Daoy (cell line): ENCODE measurements around the gene TMEM183A. TPM values are rescaled to one million over a fixed set of nuclear protein-coding genes. Genes with fewer than 3 reads are reported as not detected.

Experiments
- DNase-seq: peaks from one replicate; pipeline ENCODE4 v3.0.0-alpha.2; 2015; ENCODE audit warnings: low read depth
- total RNA-seq: library from RNA; depleted of rRNA; stranded (reverse); fragments of >200 nt; shearing (Covaris generic); gene quantifications from 2 replicates; pipeline ENCODE4 v1.2.3, GENCODE V29; 2014

The TMEM183A gene
- total RNA-seq, 1 experiment from 2014 or later: 94.8 TPM

- DNase-seq: no peak
These were observed 21.8 kb downstream of the TMEM183A start for GRCh38 chr1:203028784-203029553.

- DNase-seq: no peak
These were observed 24.3 kb downstream of the TMEM183A start for GRCh38 chr1:203031467-203031866.

- DNase-seq: no peak
These were observed 26.1 kb downstream of the TMEM183A start for GRCh38 chr1:203033287-203033686.

GRCh38 chr1:203033917-203034316 lies 26.7 kb downstream of the TMEM183A start:
- no peak for DNase-seq

GRCh38 chr1:203034422-203035110 lies 27.4 kb downstream of the TMEM183A start:
- no peak for DNase-seq

- DNase-seq: no peak
These were observed 28.2 kb downstream of the TMEM183A start for GRCh38 chr1:203035111-203036000.

- no peak for DNase-seq
These were observed 29.0 kb downstream of the TMEM183A start for GRCh38 chr1:203036135-203036534.

- no peak for DNase-seq
These were observed 29.4 kb downstream of the TMEM183A start for GRCh38 chr1:203036537-203036936.

- DNase-seq: no peak
These were observed 30.5 kb downstream of the TMEM183A start for GRCh38 chr1:203037509-203038190.

- peak; percentile 84 for DNase-seq
These were observed 31.1 kb downstream of the TMEM183A start for GRCh38 chr1:203038217-203038741.

- peak; percentile 71 for DNase-seq
These were observed 31.9 kb downstream of the TMEM183A start for GRCh38 chr1:203038891-203039608.

- peak; percentile 47 for DNase-seq
These were observed 32.7 kb downstream of the TMEM183A start for GRCh38 chr1:203039609-203040512.

GRCh38 chr1:203040513-203041275 lies 33.5 kb downstream of the TMEM183A start:
- no peak for DNase-seq

GRCh38 chr1:203041351-203041932 lies 34.3 kb downstream of the TMEM183A start:
- no peak for DNase-seq

GRCh38 chr1:203043830-203044545 lies 36.8 kb downstream of the TMEM183A start:
- no peak for DNase-seq

GRCh38 chr1:203044546-203045250 lies 37.5 kb downstream of the TMEM183A start:
- DNase-seq: no peak

GRCh38 chr1:203045336-203045735 lies 38.2 kb downstream of the TMEM183A start:
- no peak for DNase-seq
